GM12891 (cell line): ENCODE results near the gene UXS1.

Source experiments
- PAX5 ChIP-seq: IDR thresholded peaks from 2 replicates; pipeline ENCODE4 v1.6.1; 2011; ENCODE audit warnings: low read length, moderate library complexity, mild to moderate bottlenecking; ENCODE audit not compliant: insufficient read depth, severe bottlenecking
- POLR2A ChIP-seq: IDR thresholded peaks from 2 replicates; pipeline ENCODE4 v1.6.1; 2011; ENCODE audit warnings: low read depth, low read length, control low read depth
- POLR2AphosphoS5 ChIP-seq: IDR thresholded peaks from 2 replicates; pipeline ENCODE4 v1.6.1; 2011; ENCODE audit warnings: low read depth, low read length, control low read depth
- SPI1 ChIP-seq: IDR thresholded peaks from 2 replicates; pipeline ENCODE4 v1.6.1; 2011; ENCODE audit warnings: low read depth, low read length, control low read depth
- TAF1 ChIP-seq: IDR thresholded peaks from 2 replicates; pipeline ENCODE4 v1.6.1; 2011; ENCODE audit warnings: low read depth, low read length, control low read depth

GRCh38 chr2:106073678-106074406, 120.3 kb downstream of the UXS1 start:
- TF ChIP-seq POLR2A (no peak), PAX5 (no peak), POLR2AphosphoS5 (no peak), TAF1 (no peak), SPI1 (no peak)
